K562 (cell line): ENCODE measurements around the gene PLCG2. TPM values are rescaled to one million over a fixed set of nuclear protein-coding genes. Genes with fewer than 3 reads are reported as not detected.

Experiments
- ATAC-seq: fragments of 200-7000 bp; cut with Tn5 transposase; 3 replicates; pipeline ENCODE4 v1.9.1; 2020; ENCODE audit warnings: moderate library complexity
- BruUV-seq: library from RNA; stranded (reverse); fragments of 400-500 nt; replicated peaks from 2 replicates; lab custom pipeline; 2021; lab: Mats Ljungman, UMichigan
- CTCF ChIA-PET: fragments of 300-600 bp; formaldehyde crosslinking; extraction: SDS; loops from one replicate; lab custom pipeline; 2021; ENCODE audit warnings: low intra/inter-chr PET ratio; lab: Yijun Ruan, JAX
- POLR2A ChIA-PET: fragments of 300-600, 350-650 bp; sonication (Branson Sonifier 250); formaldehyde crosslinking; extraction: SDS; loops from one replicate; lab custom pipeline; 2021; ENCODE audit warnings: antibody characterized with exemption, inconsistent platforms; lab: Yijun Ruan, JAX
- DNase-seq, 4 experiments: peaks; one replicate each; pipeline versions ENCODE4 v3.0.0 to v3.0.0-alpha.2; 2011 to 2018; ENCODE audit warnings: low spot score in 3 of 4, mixed read lengths in 3 of 4; ENCODE audit errors: extremely low read depth in 1 of 4
- FAIRE-seq: peaks from 2 replicates; lab custom pipeline; 2011; peaks lifted over from hg19 to GRCh38; lab: Jason Lieb, UNC
- H2AFZ ChIP-seq: 2 replicates; pipeline ENCODE4 v1.6.0; 2011; ENCODE audit warnings: low read depth, low read length, control low read depth, inconsistent platforms
- H3K27ac ChIP-seq: fragments of 200-600 bp; 3 replicates; pipeline ENCODE4 v1.8.0; 2011; ENCODE audit warnings: low read depth, mild to moderate bottlenecking, control low read depth, inconsistent platforms, low read length, moderate library complexity, mixed read lengths; ENCODE audit errors: extremely low read depth
- H3K27me3 ChIP-seq, 2 experiments: fragments of 300-600 bp in 1 of 2; 2 replicates in 1 of 2; 3 replicates in 1 of 2; pipeline versions ENCODE4 v1.6.0 to v1.8.0; 2011; ENCODE audit warnings: inconsistent platforms in 2 of 2, low read length in 2 of 2, mild to moderate bottlenecking in 1 of 2, mixed read lengths in 1 of 2, moderate library complexity in 1 of 2; ENCODE audit not compliant: control insufficient read depth in 2 of 2, insufficient read depth in 2 of 2
- H3K36me3 ChIP-seq: fragments of 300-600 bp; 3 replicates; pipeline ENCODE4 v1.8.0; 2011; ENCODE audit warnings: mild to moderate bottlenecking, low read length, inconsistent platforms; ENCODE audit not compliant: control insufficient read depth, insufficient read depth
- H3K4me1 ChIP-seq, 2 experiments: fragments of 200-600 bp in 1 of 2; replicated peaks in 1 of 2; 2 replicates in 1 of 2; 3 replicates in 1 of 2; pipeline versions ENCODE4 v1.5.1 to v1.8.0; 2011; ENCODE audit warnings: inconsistent platforms in 2 of 2, low read length in 2 of 2, mild to moderate bottlenecking in 1 of 2, mixed read lengths in 1 of 2, moderate library complexity in 1 of 2; ENCODE audit not compliant: control insufficient read depth in 2 of 2, insufficient read depth in 2 of 2
- H3K4me2 ChIP-seq: 2 replicates; pipeline ENCODE4 v1.6.1; 2011; ENCODE audit warnings: low read length, control low read depth, inconsistent platforms, mixed read lengths; ENCODE audit not compliant: insufficient read depth
- H3K4me3 ChIP-seq: fragments of 200-600 bp; sonication (generic), shearing (Covaris generic); 2 replicates; pipeline ENCODE4 v1.5.1; 2016; ENCODE audit warnings: control low read depth, inconsistent platforms
- H3K79me2 ChIP-seq: fragments of 200-600 bp; 3 replicates; pipeline ENCODE4 v1.8.0; 2011; ENCODE audit warnings: low read length, inconsistent platforms; ENCODE audit not compliant: control insufficient read depth, insufficient read depth
- H3K9ac ChIP-seq, 2 experiments: 2 replicates each; pipeline versions ENCODE4 v1.6.0 to v1.6.1; 2011; ENCODE audit warnings: low read depth in 2 of 2, low read length in 2 of 2, control low read depth in 1 of 2, inconsistent platforms in 1 of 2, mild to moderate bottlenecking in 1 of 2, mixed read lengths in 1 of 2; ENCODE audit not compliant: insufficient read depth in 1 of 2
- H3K9me1 ChIP-seq: one replicate; pipeline ENCODE4 v1.6.0; 2011; ENCODE audit warnings: inconsistent platforms, mild to moderate bottlenecking, low read length, moderate library complexity; ENCODE audit not compliant: control insufficient read depth, insufficient read depth
- H3K9me3 ChIP-seq: replicated peaks from 2 replicates; pipeline ENCODE4 v1.5.1; 2011; ENCODE audit warnings: low read depth, low read length, inconsistent platforms; ENCODE audit not compliant: control insufficient read depth, insufficient read depth
- H4K20me1 ChIP-seq: replicated peaks from 2 replicates; pipeline ENCODE4 v1.6.1; 2011; ENCODE audit warnings: low read length, inconsistent platforms, mixed read lengths; ENCODE audit not compliant: control insufficient read depth, insufficient read depth
- BRD4 ChIP-seq: fragments of 200-600 bp; sonication (generic); IDR thresholded peaks from 2 replicates; pipeline ENCODE4 v1.6.1; 2017; ENCODE audit warnings: inconsistent platforms
- ELF4 ChIP-seq: fragments of 450-650 bp; formaldehyde crosslinking; IDR thresholded peaks from 2 replicates; pipeline ENCODE4 v1.4.0; 2022; ENCODE audit warnings: missing genetic modification characterization
- ELK3 ChIP-seq: fragments of 450-650 bp; formaldehyde crosslinking; IDR thresholded peaks from 2 replicates; pipeline ENCODE4 v1.4.0; 2020; ENCODE audit warnings: mild to moderate bottlenecking
- SREBF1 ChIP-seq: fragments of 150-350 bp; IDR thresholded peaks from 2 replicates; pipeline ENCODE4 v1.6.1; 2014; ENCODE audit warnings: antibody characterized with exemption, low read depth, low read length, borderline replicate concordance
- TAF9B ChIP-seq: fragments of 450-650 bp; IDR thresholded peaks from 2 replicates; pipeline ENCODE4 v1.6.1; 2018; ENCODE audit warnings: mild to moderate bottlenecking; ENCODE audit not compliant: partially characterized antibody
- ZNF133 ChIP-seq: fragments of 250-450 bp; sonication (Bioruptor Pico); IDR thresholded peaks from 2 replicates; pipeline ENCODE4 v1.4.0; 2020; ENCODE audit warnings: mild to moderate bottlenecking
- whole genome bisulfite sequencing: fragments of 100-300 bp; shearing (Covaris generic); methylation state at CpG from one replicate; pipeline ENCODE4 v1.1.6; 2016; ENCODE audit warnings: low coverage, mixed read lengths; ENCODE audit not compliant: insufficient coverage; ENCODE audit errors: missing lambda C conversion rate; 5-methylcytosine and 5-hydroxymethylcytosine counted together
- in situ Hi-C: fragments of 300-500 bp; cut with MboI; formaldehyde crosslinking; loops from 4 replicates; pipeline ENCODE4 v1.15.0; 2018; ENCODE audit warnings: inconsistent platforms, mixed read lengths
- intact Hi-C: fragments of 100-400 bp; cut with micrococcal nuclease; formaldehyde crosslinking; loops from 2 replicates; pipeline ENCODE4 v1.14.2; 2022
- polyA plus RNA-seq, 8 experiments: library from polyadenylated mRNA; depleted of rRNA in 4 of 8; stranded (reverse) in 5 of 8; unstranded in 3 of 8; fragments of >200 nt; fragmentation: Nextera tagmentation in 2 of 8; fragmentation: Illumina TruSeq in 1 of 8; extraction: Ambion mirVana in 2 of 8; extraction: Trizol in 1 of 8; gene quantifications; 2 replicates each; pipeline versions ENCODE4 v1.2.1 to v1.2.3, GENCODE V29; 2011 to 2014; ENCODE audit warnings: inconsistent platforms in 1 of 8, missing spikeins in 1 of 8
- total RNA-seq, 7 experiments: library from RNA; depleted of rRNA in 6 of 7; stranded (reverse); fragments of >200 nt in 6 of 7; fragmentation: Illumina TruSeq in 2 of 7; extraction: Trizol in 2 of 7; gene quantifications; 2 replicates each; pipeline versions ENCODE4 v1.2.1 to v1.2.3, GENCODE V29; 2011 to 2021; ENCODE audit warnings: low replicate concordance in 1 of 7
- TF ChIP-seq, protein P1 (sequence below): sonication (generic); formaldehyde crosslinking; IDR thresholded peaks from 2 replicates; pipeline ENCODE4 v1.8.1; 2023; ENCODE audit warnings: mild to moderate bottlenecking, missing genetic modification reagents
- TF ChIP-seq, protein P2 (sequence below): fragments of 450-650 bp; IDR thresholded peaks from 2 replicates; pipeline ENCODE4 v1.6.1; 2016
- TF ChIP-seq, protein P3 (sequence below): fragments of 200-800 bp; sonication (Bioruptor generic); IDR thresholded peaks from 2 replicates; pipeline ENCODE4 v1.6.1; 2017; ENCODE audit warnings: missing genetic modification characterization, missing compliant biosample characterization

Gene PLCG2
- total and polyA plus RNA-seq, 9 of the 15 experiments (the other 6 are each of a cell fraction or from before 2014, with no cell fraction given) = 0.94 to 7.1 (median 3.1) TPM

DNA sequence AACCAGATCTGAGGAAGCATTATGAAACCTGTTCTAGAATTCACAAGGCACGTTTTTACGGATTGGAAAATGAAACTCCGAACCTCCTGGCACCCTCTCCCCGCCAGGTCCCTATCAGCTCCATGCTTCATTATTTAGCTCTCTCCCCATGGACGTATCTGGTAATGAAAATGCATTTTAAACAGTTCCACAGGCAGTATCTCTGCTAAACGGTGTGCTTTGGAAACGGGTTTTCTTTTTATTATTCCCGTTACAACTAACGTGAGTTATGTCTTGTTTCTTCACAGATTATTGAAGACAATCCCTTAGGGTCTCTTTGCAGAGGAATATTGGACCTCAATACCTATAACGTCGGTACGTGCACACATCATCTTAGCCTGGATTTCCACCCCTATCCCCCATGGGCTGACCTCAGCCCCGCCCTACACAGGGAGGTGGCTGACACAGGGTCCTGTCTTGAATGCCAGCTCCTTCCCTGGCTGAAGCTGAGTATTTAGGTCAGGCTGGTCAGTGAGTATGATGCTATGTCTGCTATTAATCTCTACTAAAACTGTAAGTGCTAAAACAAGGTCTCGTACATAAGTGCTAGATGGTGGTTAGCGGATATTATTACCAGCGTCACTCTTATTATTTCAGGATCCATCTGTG lies 149.3 kb downstream of the PLCG2 start:
- DNase-seq (no peak), ATAC-seq (peak; percentile 39), FAIRE-seq (peak; percentile 69)
- in situ Hi-C loops (no loop called here), intact Hi-C loops (no loop called here)
- H2AFZ ChIP-seq = peak overlapping the region; percentile 61
- no TSS peak for BruUV-seq
- 46% methylated on average over 16 of the region's 16 CpGs for WGBS
- H3K79me2 ChIP-seq = no peaks in the 10 kb centered on the region
- POLR2A ChIA-PET = interaction anchor here (0.5 kb wide), 1 partner anchor 13 kb away, joined by 3 read pairs; no protein-coding TSS in a partner anchor
- H3K9me3 ChIP-seq = no peaks in the 10 kb centered on the region
- H4K20me1 ChIP-seq = no peaks in the 10 kb centered on the region
- no peak overlapping the region for H3K9ac ChIP-seq
- no peaks in the 10 kb centered on the region for H3K9me1 ChIP-seq
- H3K4me2 ChIP-seq = peak overlapping the region; percentile 38
- CTCF ChIA-PET = no interaction called here
- no peak overlapping the region for H3K27ac ChIP-seq
- H3K4me1 ChIP-seq = peaks cover 5 to 10% of the 10 kb centered on the region in 2 experiments; a peak in 3 of 5 replicates
- no peak overlapping the region for H3K4me3 ChIP-seq
- TF ChIP-seq ELK3 (CRISPR knock-in tag) = no peak
- TF ChIP-seq BRD4 = no peak
- TF ChIP-seq ZNF133 (CRISPR knock-in tag) = no peak
- TF ChIP-seq, protein P1, sequence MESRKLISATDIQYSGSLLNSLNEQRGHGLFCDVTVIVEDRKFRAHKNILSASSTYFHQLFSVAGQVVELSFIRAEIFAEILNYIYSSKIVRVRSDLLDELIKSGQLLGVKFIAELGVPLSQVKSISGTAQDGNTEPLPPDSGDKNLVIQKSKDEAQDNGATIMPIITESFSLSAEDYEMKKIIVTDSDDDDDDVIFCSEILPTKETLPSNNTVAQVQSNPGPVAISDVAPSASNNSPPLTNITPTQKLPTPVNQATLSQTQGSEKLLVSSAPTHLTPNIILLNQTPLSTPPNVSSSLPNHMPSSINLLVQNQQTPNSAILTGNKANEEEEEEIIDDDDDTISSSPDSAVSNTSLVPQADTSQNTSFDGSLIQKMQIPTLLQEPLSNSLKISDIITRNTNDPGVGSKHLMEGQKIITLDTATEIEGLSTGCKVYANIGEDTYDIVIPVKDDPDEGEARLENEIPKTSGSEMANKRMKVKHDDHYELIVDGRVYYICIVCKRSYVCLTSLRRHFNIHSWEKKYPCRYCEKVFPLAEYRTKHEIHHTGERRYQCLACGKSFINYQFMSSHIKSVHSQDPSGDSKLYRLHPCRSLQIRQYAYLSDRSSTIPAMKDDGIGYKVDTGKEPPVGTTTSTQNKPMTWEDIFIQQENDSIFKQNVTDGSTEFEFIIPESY (CRISPR knock-in tag) = peak; percentile 30; the same call in 1 of the 2 replicates
- TF ChIP-seq SREBF1 = no peak
- TF ChIP-seq, protein P2, sequence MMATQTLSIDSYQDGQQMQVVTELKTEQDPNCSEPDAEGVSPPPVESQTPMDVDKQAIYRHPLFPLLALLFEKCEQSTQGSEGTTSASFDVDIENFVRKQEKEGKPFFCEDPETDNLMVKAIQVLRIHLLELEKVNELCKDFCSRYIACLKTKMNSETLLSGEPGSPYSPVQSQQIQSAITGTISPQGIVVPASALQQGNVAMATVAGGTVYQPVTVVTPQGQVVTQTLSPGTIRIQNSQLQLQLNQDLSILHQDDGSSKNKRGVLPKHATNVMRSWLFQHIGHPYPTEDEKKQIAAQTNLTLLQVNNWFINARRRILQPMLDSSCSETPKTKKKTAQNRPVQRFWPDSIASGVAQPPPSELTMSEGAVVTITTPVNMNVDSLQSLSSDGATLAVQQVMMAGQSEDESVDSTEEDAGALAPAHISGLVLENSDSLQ = no peak
- TF ChIP-seq, protein P3, sequence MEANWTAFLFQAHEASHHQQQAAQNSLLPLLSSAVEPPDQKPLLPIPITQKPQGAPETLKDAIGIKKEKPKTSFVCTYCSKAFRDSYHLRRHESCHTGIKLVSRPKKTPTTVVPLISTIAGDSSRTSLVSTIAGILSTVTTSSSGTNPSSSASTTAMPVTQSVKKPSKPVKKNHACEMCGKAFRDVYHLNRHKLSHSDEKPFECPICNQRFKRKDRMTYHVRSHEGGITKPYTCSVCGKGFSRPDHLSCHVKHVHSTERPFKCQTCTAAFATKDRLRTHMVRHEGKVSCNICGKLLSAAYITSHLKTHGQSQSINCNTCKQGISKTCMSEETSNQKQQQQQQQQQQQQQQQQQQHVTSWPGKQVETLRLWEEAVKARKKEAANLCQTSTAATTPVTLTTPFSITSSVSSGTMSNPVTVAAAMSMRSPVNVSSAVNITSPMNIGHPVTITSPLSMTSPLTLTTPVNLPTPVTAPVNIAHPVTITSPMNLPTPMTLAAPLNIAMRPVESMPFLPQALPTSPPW (CRISPR knock-in tag) = peak; percentile 18; the same call in 1 of the 2 replicates
- no peak for TF ChIP-seq ELF4 (CRISPR knock-in tag)
- TF ChIP-seq TAF9B = no peak
- H3K27me3 ChIP-seq = peaks cover 17 to 41% of the 10 kb centered on the region in 2 experiments; a peak in 4 of 5 replicates
- no peaks in the 10 kb centered on the region for H3K36me3 ChIP-seq
